GM21526 (cell line): ENCODE data around the gene PRDM5.

Experiments used
- ATAC-seq: cut with Tn5 transposase; IDR thresholded peaks from one replicate; pipeline ENCODE4 v1.9.1; 2021; ENCODE audit warnings: moderate library complexity; ENCODE audit not compliant: unreplicated experiment, low FRiP score

Gene PRDM5

DNA sequence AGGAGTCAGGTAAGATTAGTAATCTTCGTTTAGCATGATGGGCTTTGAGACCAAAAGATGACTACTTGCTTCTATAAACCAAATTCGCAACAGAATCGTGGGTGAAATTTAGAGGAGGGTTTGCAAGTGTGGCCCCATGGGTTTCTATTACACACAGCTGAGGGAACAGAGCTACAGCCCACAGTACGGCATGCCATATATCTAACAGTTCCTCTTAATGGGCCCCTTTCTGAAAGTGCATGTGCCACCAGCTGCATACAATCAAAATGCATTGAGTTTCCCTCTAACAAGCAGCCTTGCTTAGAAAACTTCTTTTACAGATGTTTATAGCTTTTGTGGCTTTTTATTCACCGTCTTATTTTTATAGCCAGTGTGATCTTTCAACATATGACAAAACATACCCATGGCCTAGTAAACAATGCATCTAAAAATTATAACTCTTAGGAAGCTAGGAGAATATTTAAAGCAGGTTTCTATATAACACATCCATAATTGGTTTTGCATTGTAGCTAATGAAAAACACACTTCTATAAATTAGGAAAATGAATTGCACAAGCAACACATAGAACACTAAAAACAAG, 202.1 kb downstream of the PRDM5 start:
- no peak for ATAC-seq

DNA sequence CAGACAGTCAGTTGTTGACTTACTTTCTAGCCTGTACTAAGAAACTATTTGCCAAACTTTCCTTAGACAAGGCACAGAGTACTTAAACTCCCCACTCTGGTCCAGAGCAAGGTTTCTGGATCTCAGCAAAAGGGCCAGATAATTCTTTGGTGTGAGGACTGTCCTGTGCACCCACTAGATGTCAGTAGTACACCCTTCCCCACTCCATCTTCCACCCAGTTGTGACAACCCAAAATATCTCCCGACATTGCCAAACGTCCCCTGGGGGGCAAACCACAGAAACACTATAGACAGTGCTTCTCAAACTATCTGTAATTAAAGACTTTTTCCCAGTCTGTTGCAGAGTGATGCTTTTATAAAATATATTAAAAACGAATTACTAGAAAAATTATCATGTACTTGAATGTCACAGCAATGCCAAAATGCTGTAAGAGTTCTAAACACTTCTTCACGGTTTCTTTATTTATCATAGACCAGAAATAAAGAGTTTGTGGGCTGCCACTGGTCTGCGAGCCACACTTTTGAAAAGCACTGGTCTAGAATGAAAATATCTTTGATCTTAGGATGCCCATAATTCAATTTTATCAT, 203.5 kb downstream of the PRDM5 start:
- ATAC-seq = peak; percentile 88

DNA sequence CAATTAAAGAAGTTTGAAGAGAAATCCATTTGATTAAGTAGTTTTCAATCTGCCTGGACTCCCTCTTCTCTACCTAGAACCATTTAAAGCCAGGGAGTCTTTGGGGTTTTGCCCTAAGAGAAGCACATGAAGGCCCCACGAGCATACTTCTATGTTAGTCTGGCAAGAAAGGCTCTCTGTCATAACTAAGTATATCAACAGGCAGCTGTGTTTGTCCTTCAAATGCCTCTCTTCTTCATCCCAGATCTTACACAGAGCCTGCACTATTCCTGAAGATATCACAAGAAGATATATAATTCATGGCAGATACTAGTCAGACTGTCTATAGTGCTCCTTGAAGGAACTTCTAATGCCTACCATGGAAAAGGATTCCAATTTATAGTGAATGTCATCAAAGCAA, 206.2 kb downstream of the PRDM5 start:
- no peak for ATAC-seq

DNA sequence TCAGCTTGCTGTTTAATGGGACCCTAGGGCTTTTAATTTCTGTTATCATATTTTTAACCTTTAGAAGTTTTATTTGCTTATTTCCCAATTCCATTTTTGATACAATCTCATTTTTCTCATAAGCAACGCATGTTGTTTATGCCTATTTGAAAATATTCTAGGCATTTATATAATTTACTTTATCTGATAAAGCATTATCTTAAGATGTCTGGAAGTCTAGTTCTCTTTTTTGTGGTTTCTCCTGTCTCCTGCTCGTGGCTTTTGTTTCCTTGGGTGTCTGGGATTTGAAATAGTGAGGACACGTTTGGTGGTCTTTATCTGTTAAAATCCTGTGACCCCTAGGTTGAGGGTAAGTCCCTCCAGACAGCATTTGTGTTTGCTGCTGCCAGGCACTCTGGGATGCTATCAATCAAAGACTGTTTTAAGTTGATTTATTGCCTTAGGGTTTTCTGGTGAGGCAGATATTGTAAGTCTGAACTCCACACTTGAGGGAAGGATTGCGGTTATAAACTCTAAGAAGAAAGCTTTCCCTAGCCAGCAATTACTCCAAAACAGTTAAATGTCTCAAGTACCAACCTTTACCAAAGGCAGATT, 208.0 kb downstream of the PRDM5 start:
- no peak for ATAC-seq

DNA sequence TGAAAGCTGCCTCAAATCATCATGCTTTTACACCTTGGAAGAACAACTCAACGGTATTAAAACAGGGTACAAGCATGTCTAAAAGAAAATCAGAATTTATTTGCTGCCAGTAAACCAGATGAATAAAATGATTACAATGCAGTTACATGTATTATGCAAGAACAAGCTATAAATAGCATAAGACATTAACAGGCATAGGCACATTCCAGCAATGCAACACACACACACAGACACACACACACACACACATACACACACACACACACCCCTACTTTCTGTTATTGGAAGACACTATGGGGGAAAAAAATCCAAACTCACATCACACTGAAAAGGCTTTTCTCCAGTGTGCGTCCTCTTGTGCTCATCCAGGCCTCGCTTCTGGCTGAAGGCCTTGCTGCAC, 212.5 kb downstream of the PRDM5 start:
- ATAC-seq = no peak

DNA sequence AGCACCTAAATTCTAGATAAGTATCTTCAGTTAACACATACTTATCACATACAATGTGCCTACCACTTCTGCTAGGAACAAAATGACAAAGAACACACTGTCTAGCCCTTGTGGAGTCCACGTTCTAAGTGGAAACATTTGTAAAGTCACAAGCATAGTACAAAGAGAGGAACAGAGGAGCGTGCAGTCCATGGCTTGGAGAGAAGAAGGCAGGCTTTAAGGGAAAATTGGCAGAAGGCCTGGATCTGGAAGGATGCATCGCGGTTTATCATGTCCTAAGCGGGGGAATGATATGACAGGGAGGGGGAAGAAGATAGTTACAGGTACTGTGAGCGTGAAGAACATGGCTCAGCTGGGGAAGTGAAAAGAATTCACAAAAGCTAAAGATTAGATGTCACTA, 218.0 kb downstream of the PRDM5 start:
- no peak for ATAC-seq

DNA sequence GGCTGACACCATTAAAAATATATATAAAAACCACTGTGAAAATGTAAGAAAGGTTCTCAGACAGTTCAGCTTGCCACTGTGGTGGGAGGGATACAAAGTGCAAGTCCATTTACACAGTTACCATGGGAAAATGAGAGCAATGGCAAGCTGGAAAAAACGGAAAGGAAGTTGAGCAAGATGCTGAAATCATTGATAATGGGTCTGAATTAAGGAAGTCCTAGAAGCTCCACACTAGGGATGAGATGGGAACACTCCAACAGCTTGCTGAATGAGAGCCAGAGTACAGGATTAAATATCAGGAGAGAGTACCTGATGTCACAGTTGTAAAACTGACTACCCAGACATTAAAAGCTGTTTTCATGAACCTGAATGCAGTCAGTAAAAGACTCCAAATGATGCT, 218.6 kb downstream of the PRDM5 start:
- ATAC-seq = no peak

DNA sequence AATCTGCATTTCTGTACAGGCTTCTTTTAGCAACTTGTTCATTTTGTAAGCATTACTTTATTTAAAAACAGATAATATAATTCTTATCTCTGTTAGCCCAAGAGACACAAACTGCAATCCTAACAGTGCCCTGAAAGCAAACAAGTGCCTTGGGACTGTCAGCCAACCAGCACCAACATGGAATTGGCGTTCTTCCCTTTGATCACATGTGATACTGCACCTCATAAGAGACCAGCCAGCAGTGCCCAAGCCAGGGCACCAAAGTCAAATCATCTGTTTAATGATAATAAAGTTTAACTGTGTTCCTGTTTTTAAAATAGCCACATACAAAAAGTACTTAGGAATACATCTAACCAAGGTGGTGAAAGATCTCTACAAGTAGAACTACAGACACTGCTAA, 223.2 kb downstream of the PRDM5 start:
- no peak for ATAC-seq

DNA sequence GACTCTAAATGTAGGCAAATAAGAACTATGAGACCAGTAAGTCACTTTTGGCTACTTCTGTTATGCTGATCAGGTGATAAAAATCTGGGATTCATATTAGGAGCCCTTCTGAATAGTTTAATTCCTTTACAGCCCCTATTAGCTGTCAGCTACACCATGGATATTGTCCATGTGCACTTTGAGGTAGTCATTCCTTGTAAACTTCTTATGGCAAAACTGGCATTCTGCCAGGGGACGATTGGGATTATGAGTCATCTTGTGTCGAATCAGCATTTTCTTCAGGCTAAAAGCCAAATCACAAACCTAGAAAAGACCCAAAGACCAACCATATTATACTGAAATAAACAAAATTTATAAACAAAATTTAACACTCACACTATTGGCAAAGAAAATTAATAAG, 227.6 kb downstream of the PRDM5 start:
- no peak for ATAC-seq

DNA sequence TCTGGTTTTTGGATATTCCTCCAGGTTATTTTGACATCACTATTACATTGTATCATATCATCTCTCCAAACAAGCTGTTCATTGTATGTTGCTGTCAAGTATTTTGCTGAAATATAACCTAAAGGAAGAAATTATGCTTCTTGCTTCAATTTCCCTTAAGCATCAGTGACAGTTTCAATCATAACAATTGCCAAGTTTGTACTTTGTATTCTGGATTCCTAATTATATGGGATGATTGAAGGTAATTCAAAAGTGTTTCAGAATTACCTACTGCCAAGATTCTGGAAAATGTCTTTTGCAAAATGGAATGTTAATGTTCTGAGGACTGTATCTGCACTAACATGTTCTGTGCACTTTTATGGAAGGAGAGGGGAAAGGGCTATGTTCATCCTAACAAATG, 228.7 kb downstream of the PRDM5 start:
- no peak for ATAC-seq

DNA sequence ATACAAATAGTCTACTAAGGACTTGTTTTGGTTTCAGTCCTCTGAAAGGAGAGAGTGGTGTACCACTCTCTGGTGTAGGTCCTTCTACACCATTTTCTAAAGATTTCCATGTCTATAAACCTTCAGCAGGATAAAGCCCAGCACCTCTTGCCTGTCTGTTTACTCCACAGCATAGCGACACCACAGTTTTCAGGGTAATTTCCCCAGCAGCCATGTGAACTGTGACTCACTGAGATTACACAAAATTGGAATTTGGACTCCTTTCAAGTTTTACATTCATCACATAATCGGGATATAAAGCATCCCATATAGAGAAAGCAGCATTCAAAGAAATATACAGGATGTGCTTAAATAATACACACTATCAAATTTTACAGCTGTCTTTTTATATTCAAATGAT, 229.6 kb downstream of the PRDM5 start:
- no peak for ATAC-seq

DNA sequence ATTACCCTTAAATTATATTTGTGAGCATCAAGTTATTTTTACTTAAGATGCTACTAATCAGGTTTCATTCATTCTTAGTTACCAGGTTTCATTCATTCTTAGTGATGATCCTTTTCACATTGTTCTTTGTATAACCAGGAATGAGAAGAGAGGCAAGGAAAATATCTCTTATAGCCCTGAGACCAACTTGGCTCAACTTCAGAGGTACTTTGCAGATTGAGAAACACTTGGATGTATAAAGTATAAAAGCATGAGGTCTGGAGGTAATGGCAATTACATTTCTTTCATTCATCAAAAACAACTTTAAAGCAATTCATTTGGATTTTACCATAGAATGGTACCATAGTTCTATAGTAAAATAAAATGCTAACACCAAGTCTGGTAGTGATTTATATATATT, 231.0 kb downstream of the PRDM5 start:
- no peak for ATAC-seq

DNA sequence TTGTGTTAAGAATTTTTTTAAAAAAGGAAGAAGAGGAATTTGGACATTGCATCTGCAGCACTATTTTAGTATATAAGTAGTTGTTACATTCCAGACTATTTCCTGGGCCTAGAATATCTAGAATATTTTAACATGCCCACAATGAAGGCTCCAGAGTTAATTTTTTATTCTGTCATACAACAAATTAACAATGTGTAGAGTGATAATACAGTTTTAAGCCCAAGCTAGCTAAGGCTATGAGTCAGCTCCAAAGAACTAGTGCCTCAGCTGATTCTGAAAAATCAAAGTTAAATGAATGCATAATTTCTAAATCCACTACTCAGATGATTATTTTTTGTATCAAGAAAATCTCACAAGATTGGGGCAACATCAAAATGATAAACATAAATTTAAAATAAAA, 231.4 kb downstream of the PRDM5 start:
- no peak for ATAC-seq

DNA sequence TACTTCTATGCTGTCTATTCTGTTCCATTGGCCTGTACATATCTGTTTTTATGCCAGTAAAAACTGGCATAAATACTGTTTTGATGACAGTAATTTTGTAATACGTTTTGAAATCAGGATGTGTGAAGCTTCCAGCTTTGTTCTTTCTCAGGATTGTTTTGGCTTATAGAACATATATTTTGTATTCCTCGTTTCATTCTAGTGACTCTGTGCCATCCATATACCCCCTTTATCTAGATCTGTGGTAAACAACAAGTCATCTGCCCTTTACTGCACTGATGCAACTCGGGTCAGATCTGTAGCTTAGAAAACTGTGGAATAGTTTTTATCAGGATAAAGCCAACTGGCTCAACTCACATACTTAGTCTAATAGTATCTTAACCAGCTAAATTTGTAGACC, 233.7 kb downstream of the PRDM5 start:
- no peak for ATAC-seq

DNA sequence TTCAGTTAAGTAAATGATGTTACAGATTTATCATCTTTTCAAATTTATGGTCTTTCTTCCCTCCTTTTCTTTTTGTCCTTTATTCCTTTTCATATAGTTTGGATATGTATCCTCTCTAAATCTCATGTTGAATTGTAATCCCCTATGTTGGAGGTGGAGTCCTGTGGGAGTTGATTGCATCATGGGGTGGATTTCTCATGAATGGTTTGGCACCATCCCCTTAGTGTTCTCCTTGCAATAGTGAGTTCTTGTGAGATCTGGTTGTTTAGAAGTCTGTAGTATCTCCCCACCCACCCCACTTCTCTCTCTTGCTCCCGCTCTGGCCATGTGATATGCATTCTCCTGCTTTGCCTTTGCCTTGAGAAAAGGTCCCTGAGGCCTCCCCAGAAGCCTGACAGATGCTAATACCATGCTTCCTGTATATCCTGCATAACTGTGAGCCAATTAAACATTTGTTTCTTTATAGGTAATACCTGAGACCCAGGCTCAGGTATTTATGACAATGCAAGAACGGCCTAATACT, 236.7 kb downstream of the PRDM5 start:
- ATAC-seq = no peak

DNA sequence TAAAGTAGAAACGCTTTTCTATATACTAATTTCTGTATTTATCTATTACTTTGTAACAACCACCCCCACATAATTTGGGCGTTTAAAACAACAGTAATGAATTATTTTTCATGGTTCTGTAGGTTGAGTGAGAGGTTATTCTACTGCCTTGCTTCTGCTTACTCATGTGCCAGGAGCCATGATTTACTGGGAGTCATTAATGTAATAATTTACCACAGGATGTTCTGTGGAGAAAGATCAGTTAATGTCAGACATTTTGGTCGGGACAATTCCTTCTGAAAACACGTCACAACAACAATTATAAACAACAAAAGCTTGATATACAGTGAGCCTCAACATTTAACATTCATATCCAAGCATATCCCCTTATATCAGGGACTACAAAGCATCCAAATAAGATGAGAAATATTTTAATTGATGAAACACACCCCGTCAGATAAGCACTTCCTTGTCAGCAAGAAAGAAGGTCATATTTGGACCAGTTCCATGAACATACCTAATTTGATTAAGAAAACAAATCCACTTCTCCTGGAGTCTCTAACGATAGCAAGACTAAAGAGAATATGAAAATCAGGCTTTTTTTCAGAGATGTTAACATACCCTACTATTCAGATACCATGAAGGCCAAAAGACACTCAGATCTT, 238.5 kb downstream of the PRDM5 start:
- no peak for ATAC-seq

DNA sequence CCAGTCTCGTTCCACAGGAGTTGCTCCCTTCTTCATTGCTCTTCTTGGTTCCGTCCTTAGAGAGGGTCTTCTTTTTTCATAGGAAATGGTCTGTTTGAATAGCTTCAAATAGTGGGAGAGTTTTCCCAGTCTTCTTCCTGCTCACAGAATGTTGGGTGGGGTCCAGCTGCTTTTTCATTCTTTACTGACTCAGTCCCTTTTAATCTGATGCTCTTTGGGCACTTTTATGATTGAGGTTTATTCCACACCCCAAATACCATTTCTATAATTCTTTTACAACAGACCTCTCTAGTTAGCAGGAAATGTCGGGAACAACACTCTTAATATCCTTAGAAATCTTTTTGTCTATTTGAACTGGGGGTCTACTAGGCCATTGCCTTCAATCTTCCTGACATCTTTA, 239.5 kb downstream of the PRDM5 start:
- ATAC-seq = no peak

DNA sequence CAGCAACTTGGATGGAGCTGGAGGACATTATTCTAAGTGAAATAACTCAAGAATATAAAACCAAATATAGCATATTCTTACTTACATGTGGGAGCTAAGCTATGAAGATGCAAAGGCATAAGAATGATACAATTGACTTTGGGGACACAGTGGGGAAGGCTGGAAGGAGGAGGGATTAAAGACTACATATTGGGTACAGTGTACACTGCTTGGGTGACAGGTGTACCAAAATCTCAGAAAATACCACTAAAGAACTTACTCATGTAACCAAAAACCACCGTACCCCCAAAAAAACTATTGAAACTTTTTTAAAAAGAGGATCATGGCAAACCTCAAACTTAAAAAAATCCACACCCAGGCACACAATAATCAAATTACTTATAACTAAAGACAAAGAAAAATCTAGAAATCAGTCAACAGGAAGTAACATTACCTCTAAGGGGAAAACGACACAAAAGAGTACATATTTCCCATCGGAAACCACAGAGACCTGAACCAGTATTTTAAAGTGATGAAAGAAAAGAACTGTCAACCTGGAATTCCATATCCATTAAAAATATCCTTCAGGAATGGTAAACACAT, 241.8 kb downstream of the PRDM5 start:
- no peak for ATAC-seq

DNA sequence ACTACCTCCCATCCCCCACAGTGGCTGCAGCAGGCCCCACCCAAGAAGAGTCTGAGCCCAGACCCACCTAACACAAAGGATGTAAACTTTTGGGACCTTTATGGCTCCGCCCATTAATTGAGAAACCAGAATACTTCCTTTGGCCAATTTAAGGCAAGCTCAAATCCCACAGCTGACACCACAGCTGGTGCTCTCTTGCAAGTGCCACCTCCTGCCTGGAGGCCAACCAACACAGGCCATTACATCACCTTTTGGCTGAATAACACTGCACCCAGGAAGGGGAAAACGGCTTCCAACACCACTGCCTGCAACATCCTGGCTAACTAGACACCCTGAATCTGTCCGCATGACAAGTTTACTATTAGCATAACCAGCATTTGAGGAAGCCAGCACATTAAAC, 248.8 kb downstream of the PRDM5 start:
- no peak for ATAC-seq

DNA sequence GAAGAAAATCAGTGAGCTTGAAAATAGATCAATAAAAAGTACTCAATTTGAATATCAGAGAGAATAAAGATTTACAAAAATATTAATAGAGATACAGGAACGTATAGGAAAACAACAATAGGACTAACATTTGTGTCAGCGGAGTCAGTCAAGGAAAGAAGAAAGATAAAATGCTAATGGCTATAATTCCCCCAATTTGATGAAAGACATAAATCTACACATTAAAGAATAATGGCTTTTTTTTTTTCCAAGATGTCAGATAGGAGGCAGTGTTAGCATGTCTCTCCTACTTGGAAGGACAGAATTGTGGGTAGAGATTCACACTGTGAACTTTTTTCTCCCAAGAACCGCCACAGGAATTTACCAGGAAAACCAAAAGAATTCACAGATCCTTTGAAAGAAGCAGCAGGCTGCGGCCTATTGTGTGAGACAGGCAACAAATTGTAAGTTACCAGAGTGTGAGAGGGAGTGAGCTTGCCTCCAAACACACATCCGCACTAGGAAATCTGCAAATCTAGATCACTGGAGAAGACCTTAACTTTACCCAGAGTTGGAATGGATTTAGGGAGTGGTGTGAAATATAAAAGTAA, 249.9 kb downstream of the PRDM5 start:
- ATAC-seq = no peak

DNA sequence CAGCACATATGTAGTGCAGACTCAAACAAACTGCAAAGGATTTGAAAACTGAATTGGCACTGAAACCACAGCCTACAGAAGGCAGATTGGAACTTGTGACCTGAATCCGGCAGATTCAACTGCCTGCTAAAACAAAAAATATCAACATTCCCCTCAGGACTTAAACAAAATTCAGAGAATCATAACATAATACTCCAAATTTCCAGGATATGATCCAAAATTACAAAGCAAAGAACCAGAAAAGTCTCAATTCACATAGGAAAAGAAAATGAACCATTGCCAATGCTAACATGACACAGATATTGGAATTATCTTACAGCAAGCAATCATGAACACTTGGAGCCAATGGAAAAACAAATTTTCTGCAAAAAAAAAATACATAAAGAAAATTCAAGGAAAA, 250.4 kb downstream of the PRDM5 start:
- ATAC-seq = no peak
